ENCODE measurements around the gene AADACL2. TPM values are rescaled to one million over a fixed set of nuclear protein-coding genes. Genes with fewer than 3 reads are reported as not detected.

Gene AADACL2
- total RNA-seq, 2 experiments from 2014 or later, result not detected

GRCh38 chr3:151806838-151807237, 73.1 kb downstream of the AADACL2 start:
- DNase-seq, result no peak
- peaks cover 6% of the 10 kb centered on the region for H3K27me3 Mint-ChIP-seq
- H3K4me3 Mint-ChIP-seq, result no peak overlapping the region
- no peak overlapping the region for H3K27ac Mint-ChIP-seq
- peaks cover 2% of the 10 kb centered on the region for H3K36me3 Mint-ChIP-seq
- H3K9me3 Mint-ChIP-seq, result peaks cover 8% of the 10 kb centered on the region
- no peaks in the 10 kb centered on the region for H3K4me1 Mint-ChIP-seq

Other genes with a start within 250 kb of the AADACL2 start
- gene AADAC, start 80.2 kb downstream of the AADACL2 start, total RNA-seq, result not detected
- gene SUCNR1, start 139.7 kb downstream of the AADACL2 start, total RNA-seq, result under 1 TPM in 1 of 2 experiments, not detected in 1; 0.04 TPM

All from activated naive CD8-positive, alpha-beta T cell treated with anti-CD3 and anti-CD28 coated beads for 36 hours (primary cell).